Hypothalamus (tissue), 51 donors: Measurements from ENCODE around the gene BCL6B.

ENCODE experiments used
- DNase-seq, 51 donors: peaks; one replicate each; lab custom pipeline; 2025; lab: John Stamatoyannopoulos, UW

The BCL6B gene

DNA sequence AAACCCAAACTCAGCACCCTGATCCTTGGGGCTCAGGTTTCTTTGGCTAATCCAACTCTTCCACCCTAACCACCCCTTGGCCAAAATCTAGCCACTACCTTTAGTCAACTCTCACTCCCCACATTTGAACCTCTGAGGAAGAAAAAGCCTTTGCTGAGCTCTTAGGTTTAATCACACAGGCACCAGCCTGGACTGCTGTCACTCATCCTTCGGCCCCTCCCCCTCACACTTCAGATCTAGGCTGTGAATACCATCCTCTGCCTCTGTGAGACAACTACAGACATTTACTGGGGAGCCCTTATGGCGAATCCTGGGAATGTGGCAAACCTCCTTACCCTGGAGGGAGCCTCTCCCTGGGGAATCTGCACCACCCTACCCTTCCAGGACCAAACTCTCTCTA, 15.7 kb upstream of the BCL6B start:
- DNase-seq = no peak

DNA sequence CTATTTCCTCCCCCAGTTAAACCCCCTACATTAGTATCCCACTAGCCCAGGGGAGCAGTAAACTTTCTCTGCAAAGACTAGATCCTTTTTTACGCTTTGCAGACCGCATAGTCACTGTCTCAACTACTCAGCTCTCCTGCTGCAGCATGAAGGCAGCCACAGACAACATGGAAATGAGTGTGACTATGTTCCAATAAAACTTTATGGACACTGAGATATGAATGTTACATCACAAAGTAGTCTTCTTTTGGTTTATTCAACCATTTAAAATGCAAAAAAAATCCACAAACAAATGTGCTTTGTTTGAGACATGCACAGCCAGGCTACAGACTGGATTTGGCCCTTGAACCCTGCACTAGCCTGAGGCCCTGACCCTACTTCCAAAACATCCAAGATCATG, 12.3 kb upstream of the BCL6B start:
- DNase-seq = no peak

DNA sequence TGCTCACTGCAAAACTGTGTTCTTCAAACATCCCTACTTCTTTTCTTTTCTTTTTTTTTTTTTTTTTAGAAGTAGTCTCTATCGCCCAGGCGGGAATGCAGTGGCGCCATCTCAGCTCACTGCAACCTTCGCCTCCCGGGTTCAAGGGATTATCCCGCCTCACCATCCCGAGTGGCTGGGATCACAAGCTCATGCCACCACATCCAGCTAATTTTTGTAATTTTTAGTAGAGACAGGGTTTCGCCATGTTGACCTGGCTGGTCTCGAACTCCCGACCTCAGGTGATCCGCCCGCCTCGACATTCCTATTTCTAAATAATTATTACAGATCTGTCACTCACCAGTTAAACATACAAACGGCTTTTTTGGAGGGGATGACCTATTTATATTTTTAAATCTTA, 11.4 kb upstream of the BCL6B start:
- DNase-seq = no peak

DNA sequence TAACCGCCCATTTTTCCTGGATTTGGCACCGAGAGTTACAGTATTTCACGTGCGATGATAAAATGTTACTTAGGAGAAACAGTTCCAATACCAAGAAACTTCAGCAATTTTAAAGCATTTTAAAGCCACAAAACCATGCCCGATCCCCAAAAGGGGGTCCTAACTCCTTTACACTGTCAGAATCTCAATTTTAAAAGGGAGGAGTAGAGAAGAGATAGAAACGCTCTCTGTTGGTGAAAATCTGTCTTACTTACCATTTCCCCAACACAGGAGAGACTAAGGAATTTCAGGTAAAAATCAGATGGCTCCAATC, 11.0 kb upstream of the BCL6B start:
- no peak for DNase-seq

DNA sequence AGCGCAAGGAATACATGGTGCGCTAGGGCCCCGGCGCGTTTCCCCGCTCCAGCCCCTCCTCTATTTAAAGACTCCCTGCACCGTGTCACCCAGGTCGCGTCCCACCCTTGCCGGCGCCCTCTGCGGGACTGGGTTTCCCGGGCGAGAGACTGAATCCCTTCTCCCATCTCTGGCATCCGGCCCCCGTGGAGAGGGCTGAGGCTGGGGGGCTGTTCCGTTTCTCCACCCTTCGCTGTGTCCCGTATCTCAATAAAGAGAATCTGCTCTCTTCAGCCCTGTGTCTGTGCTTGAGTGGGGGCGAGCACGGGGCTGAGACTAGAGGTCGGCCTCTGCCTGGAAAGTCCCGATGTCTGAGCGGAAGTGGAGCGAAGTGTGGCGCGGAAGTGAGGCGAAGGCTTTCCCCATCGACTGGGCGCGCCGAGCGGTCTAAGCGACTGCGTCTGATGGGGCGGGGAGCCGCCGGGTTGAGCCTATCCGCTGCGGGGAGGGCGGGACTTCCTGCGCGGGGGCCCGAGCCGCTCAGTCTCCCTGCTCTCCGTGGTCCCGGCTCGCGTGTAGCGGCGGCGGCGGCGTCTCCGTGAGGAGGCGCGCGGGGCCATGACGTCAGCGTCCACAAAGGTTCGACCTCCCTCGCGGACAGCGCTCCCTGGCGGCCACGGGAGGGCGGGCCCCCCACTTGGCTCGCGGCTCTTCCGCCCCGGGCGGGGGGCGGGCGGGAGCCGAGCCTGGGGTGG, 8.4 kb upstream of the BCL6B start:
- DNase-seq = peak; percentile 44 to 100 (median 96)

DNA sequence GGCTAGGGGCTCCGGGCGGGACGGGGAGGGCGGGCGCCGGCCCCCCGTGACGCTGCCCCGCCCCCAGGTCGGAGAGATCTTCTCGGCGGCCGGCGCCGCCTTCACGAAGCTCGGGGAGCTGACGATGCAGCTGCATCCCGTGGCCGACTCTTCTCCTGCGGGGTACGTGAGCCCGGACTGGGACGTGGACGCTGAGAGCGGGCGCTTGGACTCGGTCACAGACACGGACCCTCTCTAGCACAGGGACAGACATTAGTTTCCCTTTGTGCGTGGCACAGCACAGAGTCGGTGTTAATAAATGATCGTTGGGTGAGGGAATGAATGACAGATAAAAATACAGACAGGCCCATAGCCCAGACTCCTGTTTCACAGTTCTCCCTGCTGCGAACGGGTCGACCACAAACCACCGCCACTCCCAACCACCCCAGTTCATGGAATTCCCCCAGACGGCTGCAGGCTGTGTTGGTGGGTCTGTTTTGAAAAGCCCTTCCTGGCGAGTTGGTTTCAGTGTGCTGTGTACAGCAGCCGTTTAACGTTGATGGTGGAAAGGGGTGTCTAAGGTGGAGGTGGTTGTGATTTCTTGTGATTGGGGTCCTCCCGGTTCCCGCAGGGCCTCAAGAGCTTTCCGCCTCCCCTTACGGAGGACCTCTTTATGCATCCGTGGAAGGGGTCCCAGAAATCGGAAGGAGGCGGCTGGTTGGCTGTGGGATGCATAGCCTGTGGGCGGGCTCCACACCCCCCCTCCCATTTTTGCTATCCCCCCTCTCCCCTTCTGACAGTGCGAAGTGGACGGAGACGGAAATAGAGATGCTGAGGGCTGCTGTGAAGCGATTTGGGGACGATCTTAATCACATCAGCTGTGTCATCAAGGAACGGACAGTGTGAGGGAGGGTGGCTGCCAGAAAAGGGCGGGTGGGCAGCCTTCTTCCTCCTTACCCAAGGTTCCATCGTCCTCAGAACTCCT, 7.6 kb upstream of the BCL6B start:
- peak in 15 of 51 donors; percentile 31 to 91 (median 68) for DNase-seq

DNA sequence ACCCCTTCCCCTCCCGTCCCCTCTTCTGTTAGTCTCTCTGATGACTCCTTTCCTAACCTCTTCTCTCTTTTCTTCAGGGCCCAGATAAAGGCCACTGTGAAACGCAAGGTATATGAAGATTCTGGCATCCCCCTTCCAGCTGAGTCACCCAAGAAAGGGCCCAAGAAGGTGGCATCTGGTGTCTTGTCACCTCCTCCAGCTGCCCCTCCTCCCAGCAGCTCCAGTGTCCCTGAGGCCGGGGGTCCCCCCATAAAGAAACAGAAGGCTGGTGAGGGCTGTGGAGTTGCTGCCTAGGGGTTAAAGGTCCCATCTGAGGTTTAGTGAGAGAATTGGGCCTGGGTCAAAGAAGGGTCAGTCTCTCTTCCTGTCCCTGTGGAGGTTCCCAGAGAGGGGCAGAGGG, 6.4 kb upstream of the BCL6B start:
- DNase-seq = no peak

DNA sequence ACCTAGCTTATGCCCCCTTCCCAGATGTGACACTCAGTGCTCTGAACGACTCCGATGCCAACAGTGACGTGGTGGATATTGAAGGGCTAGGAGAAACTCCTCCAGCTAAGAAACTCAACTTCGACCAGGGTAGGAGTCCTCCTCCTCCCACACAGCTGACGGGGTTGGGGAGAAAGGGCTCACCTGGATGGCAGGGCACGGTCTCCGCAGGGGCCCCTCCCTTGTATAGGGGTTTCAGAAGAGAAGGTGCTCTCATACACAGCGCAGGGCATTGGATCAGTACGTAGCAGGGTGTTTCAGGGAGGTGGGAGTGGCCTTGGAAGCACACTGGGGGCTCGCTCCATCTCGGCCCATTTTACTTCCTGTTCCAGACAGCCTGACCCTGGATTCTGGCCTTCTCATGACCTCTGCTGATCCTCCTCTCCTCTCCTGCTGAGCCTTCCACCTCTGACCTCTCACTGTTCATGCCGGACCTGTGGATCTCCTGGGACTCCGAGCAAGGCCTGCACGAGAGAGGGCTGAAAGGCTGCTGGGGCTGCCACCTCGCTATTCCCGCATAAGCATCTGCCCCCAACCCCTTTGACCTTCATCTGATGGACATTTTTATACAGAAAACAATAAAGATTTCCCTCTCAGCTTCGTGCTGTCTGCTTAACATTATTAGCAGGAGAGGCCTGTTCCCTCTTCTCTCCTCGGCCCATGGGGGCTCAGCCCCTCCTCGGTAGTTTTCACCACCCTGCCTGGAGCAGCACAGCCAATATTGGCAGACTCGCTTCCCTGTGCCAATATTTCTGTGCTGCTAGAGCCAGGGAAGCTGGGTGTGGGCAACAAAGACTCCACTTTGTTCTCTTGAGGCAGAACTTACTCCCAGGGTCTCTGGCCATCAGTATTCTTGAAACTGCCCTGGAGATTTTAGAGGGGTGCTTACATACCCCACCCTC, 5.7 kb upstream of the BCL6B start:
- no peak for DNase-seq

DNA sequence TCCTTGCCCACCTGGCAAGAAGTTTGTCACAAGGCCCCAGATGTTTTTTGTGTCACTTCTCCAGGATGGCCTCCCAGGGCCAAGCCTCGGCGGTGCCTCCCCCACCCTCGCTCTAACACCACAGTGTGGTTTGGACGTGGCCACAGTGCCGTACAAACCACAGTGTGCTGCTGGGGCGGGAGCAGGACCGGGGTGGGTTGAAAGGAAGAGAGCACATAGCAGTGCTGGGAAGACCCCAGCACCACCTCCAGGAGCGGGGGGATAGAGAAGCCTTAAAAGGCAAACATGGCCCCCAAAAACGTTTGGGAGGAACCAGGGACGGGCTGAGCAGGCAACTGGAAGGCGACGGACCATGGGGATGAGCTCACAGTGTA, 5.0 kb upstream of the BCL6B start:
- no peak for DNase-seq

DNA sequence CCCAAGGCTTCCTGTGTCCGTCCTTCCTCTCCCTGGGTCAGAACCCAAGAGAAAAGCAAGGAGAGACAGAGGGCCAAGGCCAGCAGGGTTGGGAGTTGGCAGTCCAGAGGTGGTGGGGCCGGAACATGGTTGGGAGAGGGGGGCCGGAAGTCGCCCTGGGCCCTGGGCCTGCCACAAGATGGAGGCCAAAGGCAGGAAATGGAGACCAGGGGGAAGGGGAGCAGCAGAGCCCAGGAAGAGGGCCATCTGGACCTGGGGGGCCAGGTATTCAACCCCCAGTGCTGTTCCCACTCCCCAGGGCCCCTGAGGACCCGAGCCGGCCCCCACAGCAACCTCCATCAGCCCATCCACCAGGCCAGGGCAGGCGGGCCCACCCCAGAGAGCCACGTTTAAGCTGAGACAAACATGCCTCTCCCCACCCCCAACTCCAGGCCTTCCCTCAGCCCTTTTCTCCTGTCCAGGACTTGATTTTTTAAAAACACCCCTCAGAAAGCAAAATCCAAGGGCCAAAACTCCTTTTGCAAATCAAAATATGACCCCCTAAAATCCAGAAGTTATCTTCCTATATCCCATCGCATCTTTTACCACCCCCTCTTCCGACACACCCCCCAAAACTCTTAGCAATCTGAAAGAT, 4.4 kb upstream of the BCL6B start:
- peak in 10 of 51 donors; percentile 9 to 38 (median 17) for DNase-seq

DNA sequence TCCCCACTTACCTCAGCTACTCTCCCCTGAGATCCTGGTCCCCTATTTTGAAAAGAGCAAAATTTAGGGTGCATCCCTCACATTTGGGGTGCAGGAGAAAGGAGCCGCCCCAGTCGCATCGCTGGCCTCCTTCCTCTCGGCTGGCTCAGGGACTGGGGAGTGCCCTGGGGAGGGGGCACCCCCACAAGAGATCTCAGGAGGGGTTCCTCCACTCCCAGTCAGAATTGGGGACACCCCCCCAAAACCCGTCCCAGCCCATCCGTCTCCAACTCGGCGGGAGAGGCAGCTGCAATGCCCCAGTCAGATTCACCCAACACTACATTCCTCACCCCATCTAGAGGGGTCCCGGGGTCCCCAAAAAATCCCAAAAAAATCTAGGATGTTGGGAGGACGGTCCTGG, 3.5 kb upstream of the BCL6B start:
- no peak for DNase-seq

DNA sequence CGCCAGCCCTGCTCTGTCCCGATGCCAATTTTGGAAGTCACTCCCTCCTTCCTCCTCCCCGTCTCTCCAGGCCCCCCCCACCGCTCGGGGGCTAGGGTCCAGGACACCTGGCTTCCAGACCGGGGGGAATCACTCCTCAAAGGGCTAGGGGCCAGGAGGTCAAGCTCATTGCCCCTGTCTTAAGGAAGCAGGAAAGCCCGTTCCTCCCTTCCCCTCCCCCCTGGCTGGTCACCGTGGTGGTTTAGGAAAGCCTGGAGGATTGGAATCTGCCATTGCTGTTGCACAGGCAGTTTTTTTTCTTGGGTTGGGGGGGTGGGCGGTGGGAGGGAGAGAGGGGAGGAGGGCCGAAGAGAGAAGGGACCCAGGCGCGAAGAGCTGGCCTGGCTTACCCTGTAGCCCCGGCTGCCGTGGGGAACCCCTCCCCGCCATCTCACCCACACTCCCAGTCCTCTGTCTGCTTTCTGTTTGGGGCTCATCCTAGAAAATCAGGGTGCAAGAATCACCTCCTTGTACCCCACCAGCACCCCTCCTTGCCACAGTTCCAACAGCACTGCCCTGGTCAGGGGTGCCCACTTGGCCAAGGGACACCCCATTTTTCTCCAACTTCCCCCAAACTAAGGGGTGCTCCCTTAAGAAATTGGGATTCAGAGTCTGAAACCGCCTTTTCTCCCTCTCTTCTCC, 2.9 kb upstream of the BCL6B start:
- peak in 16 of 51 donors; percentile 12 to 52 (median 28) for DNase-seq

DNA sequence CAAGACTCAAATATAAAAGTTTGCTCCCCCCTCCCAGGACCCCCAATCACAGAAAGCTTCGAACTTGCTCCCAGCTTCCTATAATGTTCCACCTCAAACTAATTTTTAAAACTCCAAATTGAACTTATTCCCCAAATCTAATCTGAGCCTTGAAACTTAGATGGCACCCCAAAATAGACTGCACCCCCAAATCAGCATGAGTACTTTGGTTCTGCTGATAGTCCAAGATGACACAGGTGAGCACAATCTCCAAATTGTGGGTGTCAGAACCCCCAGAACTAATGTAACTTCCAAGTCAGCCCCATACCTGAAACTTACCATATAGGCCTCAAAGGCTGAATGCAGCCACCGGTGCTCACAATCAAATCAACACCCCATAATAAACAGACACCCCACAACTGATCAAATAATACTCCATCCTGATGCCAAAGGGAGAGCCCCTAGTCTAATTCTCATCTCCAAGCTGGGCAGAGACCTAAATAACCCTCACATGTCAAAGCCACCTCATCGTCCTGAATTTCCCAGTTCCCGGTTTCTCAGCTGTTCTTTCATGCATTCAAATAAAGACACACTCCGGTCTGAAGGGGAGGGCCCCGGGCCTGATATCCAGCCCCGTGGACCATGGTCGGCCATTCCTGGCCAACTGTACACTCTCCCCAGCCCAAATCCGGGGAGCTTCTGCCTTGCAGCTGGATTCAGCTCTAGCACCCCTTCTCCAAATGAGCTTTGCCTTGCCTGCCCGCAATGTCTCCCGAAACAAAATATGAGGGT, 1.8 kb upstream of the BCL6B start:
- no peak for DNase-seq

DNA sequence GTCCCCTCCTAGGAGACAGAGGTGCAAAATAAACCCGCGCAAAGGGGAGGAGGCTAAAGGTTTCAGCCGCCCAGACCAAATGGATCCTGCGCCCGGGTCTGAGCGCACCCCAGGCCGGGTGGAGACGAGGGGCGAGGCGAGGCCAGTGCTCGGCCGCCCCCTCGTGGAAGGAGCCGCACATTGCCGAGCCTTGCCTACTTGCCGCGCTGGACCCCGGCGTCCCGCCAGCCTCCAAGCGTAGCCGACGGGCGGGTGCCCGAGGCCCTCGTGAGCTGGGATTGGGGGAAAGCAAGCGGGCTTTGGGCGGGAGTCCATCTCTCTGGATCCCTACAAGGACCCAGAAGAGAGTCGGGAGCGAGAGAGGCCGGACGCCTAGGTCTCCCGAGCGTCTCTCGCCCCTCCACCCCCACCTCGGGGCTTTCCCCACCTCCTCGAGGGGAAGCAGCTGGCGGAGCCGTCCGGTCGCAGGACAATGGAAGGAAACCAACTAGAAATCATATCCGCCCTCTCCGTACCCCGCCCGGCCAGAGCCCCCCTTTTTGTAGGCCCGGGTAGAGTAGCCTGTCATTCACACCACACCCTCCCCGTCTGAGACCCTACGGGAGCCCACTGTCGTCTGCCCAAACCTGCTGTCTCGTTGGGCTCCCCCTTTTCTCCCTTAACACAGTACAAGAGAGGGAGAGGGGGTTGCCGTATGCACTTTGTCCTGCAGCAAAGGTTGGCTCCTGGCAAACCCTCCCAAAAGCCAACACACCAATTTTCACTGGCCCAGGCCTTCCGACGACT, 664 bp upstream of the BCL6B start:
- DNase-seq = peak in 38 of 51 donors; percentile 21 to 81 (median 50)

DNA sequence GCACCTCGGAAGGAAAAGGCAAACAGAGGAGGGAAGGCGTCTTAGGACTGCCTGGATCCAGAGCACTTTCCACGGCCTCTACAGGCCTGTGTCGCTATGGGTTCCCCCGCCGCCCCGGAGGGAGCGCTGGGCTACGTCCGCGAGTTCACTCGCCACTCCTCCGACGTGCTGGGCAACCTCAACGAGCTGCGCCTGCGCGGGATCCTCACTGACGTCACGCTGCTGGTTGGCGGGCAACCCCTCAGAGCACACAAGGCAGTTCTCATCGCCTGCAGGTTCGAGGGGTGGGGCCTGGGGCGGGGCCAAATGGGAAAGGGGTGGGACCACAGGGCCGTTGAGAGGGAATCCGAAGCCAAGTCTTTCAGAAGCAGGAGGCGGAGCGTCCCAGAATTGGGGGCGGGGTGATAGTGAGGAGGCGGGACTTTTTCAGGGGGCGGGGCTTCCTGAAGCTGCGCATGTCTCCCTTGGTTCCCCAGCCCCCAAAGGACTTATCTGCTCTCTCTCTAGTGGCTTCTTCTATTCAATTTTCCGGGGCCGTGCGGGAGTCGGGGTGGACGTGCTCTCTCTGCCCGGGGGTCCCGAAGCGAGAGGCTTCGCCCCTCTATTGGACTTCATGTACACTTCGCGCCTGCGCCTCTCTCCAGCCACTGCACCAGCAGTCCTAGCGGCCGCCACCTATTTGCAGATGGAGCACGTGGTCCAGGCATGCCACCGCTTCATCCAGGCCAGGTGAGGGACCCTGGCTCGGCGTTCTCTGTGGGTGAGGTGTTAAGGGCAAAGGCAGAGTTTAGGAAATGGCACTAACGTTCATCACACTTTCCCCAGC, 939 bp downstream of the BCL6B start:
- peak in 43 of 51 donors; percentile 12 to 82 (median 60) for DNase-seq

DNA sequence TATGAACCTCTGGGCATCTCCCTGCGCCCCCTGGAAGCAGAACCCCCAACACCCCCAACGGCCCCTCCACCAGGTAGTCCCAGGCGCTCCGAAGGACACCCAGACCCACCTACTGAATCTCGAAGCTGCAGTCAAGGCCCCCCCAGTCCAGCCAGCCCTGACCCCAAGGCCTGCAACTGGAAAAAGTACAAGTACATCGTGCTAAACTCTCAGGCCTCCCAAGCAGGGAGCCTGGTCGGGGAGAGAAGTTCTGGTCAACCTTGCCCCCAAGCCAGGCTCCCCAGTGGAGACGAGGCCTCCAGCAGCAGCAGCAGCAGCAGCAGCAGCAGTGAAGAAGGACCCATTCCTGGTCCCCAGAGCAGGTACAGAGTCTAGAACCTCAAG, 1.5 kb downstream of the BCL6B start:
- no peak for DNase-seq

DNA sequence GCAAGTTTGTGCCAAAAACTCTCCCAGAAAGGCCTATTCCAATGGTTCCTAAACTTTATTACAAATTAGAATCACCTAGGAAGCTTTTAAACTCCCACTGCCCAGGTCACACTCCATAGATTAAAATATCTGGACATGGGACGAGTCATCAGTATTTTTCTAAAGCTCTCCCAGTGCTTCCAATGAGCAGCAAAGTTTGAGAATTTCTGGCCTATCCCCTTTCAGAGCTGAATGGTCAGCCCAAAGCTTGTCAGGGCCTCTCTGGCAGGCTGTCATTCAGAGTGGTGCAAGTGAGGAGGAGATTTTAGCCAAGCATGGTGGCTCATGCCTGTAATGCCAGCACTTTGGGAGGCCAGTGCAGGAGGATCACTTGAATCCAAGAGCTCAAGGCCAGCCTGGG, 2.4 kb downstream of the BCL6B start:
- DNase-seq = no peak
